ENCODE data around the gene MSANTD1.
A peak's percentile ranks its signal among the peaks of the same experiment; 100 is the strongest.

MSANTD1 gene

DNA sequence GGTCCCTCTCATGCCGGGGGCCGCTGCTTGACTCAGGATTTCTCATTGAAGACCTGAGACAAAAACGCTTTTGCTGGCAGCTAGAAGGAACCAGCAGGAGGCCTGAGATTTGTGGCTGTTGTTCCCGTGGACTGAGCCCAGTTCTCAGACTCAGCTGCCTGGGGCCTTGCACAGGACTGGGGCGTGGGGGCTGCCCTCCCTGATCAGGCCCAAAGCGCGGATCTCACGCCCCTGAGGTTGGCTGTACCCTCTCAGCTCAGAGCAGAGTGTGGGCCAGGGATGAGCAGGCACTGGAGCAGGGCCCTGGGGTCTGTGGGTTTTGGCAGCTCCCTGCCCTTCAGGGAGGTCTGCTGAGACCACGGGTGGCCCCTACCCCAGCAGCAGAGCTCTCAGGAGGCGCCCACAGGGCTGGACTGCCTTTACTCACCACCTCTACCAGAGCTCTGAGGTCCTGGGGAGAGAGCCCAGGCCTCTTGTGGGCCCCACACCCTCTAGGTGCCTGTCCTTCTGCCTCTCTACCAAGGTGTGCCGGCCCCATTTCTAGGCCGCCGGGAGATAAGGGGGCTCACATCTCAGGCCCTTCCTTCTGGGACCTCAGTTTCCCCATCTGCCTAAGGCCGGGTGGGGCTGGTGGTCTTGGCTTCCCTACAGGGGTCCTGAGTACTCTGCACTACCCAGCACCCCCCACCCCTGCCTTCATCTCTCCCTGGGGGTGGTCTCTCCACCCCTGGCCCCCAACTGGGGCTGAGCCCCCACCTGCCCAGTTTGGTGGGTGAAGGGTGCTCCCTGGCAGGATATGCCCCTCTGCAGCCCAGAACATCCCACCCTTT, 5.6 kb downstream of the MSANTD1 start:
- H3K79me2 ChIP-seq (ENCODE audit: low read length), result no peaks in the 10 kb centered on the region
- H3K9ac ChIP-seq (ENCODE audit: low read length), result no peak overlapping the region
- no peaks in the 10 kb centered on the region; the same call in 1 of the 2 replicates for H4K20me1 ChIP-seq (ENCODE audit: insufficient read depth, low read length)

DNA sequence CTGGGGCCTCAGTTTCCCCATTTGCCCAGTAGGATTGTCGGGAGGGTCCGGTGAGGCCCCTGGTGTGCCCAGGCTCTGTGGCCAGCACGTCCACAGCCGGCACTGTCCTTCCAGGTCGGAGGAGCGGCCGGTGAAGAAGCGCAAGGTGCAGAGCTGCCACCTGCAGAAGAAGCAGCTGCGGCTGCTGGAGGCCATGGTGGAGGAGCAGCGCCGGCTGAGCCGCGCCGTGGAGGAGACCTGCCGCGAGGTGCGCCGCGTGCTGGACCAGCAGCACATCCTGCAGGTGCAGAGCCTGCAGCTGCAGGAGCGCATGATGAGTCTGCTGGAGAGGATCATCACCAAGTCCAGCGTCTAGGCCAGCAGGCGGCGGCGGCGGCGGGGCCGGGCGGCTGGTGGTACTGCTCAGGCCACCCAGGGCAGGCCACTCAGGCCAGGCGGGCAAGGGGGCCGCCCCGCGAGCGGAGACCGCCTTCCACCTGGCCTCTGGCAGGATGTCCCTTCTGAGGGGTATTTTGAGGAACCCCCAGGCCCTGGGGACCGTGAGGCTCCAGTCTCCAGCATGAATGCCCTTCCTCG, 6.7 kb downstream of the MSANTD1 start:
- H3K27ac ChIP-seq (ENCODE audit: low read length), result no peak overlapping the region
- H2AFZ ChIP-seq (ENCODE audit: low read depth, low read length), result no peak overlapping the region
- H3K4me2 ChIP-seq (ENCODE audit: low read length), result no peak overlapping the region
- no peak for TF ChIP-seq EZH2phosphoT487 (IDR thresholded peaks at IDR 0.05; ENCODE audit: low read depth)
- TF ChIP-seq, protein P1, sequence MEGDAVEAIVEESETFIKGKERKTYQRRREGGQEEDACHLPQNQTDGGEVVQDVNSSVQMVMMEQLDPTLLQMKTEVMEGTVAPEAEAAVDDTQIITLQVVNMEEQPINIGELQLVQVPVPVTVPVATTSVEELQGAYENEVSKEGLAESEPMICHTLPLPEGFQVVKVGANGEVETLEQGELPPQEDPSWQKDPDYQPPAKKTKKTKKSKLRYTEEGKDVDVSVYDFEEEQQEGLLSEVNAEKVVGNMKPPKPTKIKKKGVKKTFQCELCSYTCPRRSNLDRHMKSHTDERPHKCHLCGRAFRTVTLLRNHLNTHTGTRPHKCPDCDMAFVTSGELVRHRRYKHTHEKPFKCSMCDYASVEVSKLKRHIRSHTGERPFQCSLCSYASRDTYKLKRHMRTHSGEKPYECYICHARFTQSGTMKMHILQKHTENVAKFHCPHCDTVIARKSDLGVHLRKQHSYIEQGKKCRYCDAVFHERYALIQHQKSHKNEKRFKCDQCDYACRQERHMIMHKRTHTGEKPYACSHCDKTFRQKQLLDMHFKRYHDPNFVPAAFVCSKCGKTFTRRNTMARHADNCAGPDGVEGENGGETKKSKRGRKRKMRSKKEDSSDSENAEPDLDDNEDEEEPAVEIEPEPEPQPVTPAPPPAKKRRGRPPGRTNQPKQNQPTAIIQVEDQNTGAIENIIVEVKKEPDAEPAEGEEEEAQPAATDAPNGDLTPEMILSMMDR (IDR thresholded peaks at IDR 0.05; ENCODE audit: low read depth, low read length), result no peak
- peaks cover 12% of the 10 kb centered on the region for H3K36me3 ChIP-seq (replicated peaks; ENCODE audit: low read depth, low read length)
- H3K79me2 ChIP-seq (ENCODE audit: low read length), result no peaks in the 10 kb centered on the region
- no peak overlapping the region for H3K9ac ChIP-seq (ENCODE audit: low read length)
- H3K4me1 ChIP-seq (ENCODE audit: low read length), result peaks cover 26% of the 10 kb centered on the region
- no peak overlapping the region for H3K4me3 ChIP-seq (ENCODE audit: low read length)
- H3K9me3 ChIP-seq (ENCODE audit: insufficient read depth, low read length), result no peaks in the 10 kb centered on the region
- no peaks in the 10 kb centered on the region for H3K27me3 ChIP-seq (ENCODE audit: low read depth, low read length)
- H4K20me1 ChIP-seq (ENCODE audit: insufficient read depth, low read length), result no peaks in the 10 kb centered on the region; the same call in 1 of the 2 replicates

More for the DNA sequence above, 5.6 kb downstream of the MSANTD1 start:
- Histone ChIP-seq H3K4me1 (ENCODE audit: low read length) (peaks cover 26% of the 10 kb centered on the region), H3K27me3 (ENCODE audit: low read depth, low read length) (no peaks in the 10 kb centered on the region), H3K27ac (ENCODE audit: low read length) (no peak overlapping the region), H3K4me2 (ENCODE audit: low read length) (no peak overlapping the region), H3K9me3 (ENCODE audit: insufficient read depth, low read length) (no peaks in the 10 kb centered on the region), H3K36me3 (replicated peaks; ENCODE audit: low read depth, low read length) (peaks cover 12% of the 10 kb centered on the region), H3K4me3 (ENCODE audit: low read length) (no peak overlapping the region), H2AFZ (ENCODE audit: low read depth, low read length) (no peak overlapping the region)
- no peak for TF ChIP-seq EZH2phosphoT487 (IDR thresholded peaks at IDR 0.05; ENCODE audit: low read depth)
- TF ChIP-seq, protein P1 (IDR thresholded peaks at IDR 0.05; ENCODE audit: low read depth, low read length), result no peak

DNA sequence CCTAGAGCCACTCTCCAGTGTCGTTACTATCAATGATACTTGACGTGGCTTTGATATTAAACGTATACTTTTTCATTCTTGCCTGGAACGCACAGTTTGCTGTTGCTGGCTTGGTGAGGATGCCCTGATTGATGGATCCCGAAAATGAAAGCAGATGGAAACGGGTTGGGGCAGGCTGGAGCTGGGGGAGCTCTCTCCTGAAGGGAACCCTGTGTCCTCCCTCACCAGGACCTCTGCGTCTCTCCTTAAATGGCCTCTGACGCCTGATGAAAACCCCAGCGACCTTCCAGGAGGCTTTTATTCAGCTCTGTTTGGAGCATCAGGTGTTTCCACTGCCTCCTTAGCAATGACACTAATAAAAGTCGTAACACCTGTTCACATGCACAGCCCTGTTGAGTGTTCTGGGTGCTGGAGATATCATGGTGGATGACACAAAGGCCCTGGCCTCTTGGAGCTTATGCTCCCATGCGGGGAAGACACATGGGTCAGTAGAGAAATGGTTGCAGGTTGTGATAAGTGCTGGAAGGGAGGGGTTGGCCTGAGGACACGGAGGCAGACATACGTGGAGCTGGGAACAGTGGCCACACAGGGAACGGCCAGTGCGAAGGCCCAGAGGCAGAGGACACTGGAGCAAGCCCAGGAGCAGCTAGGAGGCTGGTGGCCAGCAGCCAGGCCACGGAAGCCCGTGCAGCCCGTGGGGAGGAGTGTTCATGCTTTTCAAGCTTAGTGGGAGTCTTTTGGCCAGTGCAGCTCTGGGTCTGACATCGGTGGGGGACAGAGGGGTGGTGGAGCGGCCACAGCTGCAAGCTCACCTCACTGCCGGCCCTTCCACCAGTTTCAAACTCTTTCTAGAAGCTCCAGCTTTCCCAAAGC, 7.5 kb downstream of the MSANTD1 start:
- Histone ChIP-seq H3K4me3 (ENCODE audit: low read length) (no peak overlapping the region), H3K36me3 (replicated peaks; ENCODE audit: low read depth, low read length) (peaks cover 12% of the 10 kb centered on the region), H3K4me2 (ENCODE audit: low read length) (peak overlapping the region; percentile 39; the same call in 1 of the 2 replicates), H4K20me1 (ENCODE audit: insufficient read depth, low read length) (no peaks in the 10 kb centered on the region; the same call in 1 of the 2 replicates), H2AFZ (ENCODE audit: low read depth, low read length) (no peak overlapping the region), H3K9me3 (ENCODE audit: insufficient read depth, low read length) (no peaks in the 10 kb centered on the region), H3K27ac (ENCODE audit: low read length) (no peak overlapping the region), H3K27me3 (ENCODE audit: low read depth, low read length) (no peaks in the 10 kb centered on the region), H3K9ac (ENCODE audit: low read length) (no peak overlapping the region), H3K4me1 (ENCODE audit: low read length) (peaks cover 26% of the 10 kb centered on the region), H3K79me2 (ENCODE audit: low read length) (no peaks in the 10 kb centered on the region)
- TF ChIP-seq, protein P1 (IDR thresholded peaks at IDR 0.05; ENCODE audit: low read depth, low read length), result no peak
- no peak for TF ChIP-seq EZH2phosphoT487 (IDR thresholded peaks at IDR 0.05; ENCODE audit: low read depth)
